Measurements from ENCODE around the gene ZNF837.

DNA sequence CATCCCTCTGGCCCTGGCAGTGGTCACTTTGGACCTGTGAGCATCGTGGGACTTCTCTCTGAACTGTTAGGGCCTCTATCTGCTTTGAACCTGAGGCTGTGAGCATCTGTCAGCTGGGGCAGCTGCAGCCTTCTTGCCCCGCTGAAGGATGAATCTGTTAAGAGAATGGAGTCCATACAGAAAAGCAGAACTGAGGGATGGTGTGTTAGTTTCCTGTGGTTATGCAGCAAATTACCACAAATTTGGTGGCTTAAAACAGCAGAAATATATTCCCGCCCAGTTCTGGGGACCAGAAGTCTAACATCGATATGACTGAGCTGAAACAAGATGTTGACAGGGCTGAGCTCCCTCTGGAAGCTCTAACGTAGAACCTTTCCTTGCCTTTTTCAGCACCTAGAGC, 16.7 kb downstream of the ZNF837 start:
- TF ChIP-seq EZH2 (IDR thresholded peaks at IDR 0.05) (no peak), FOXP2 (optimal IDR thresholded peaks at IDR 0.05; ENCODE audit: control extremely low read depth, extremely low read length, insufficient read depth) (no peak), POLR2AphosphoS5 (IDR thresholded peaks at IDR 0.05; ENCODE audit: borderline replicate concordance, low read depth, low read length) (no peak)

All from SK-N-MC (cell line).